Activated naive CD8-positive, alpha-beta T cell treated with anti-CD3 and anti-CD28 coated beads, Interleukin-2, amount 50 U/mL, for 16 hours (primary cell): ENCODE measurements around the gene INPPL1.
A peak's percentile ranks its signal among the peaks of the same experiment; 100 is the strongest.

ENCODE experiments used
- DNase-seq: peaks from one replicate; pipeline ENCODE4 v3.0.0-alpha.2; 2020; ENCODE audit warnings: low read depth, low spot score

The INPPL1 gene

DNA sequence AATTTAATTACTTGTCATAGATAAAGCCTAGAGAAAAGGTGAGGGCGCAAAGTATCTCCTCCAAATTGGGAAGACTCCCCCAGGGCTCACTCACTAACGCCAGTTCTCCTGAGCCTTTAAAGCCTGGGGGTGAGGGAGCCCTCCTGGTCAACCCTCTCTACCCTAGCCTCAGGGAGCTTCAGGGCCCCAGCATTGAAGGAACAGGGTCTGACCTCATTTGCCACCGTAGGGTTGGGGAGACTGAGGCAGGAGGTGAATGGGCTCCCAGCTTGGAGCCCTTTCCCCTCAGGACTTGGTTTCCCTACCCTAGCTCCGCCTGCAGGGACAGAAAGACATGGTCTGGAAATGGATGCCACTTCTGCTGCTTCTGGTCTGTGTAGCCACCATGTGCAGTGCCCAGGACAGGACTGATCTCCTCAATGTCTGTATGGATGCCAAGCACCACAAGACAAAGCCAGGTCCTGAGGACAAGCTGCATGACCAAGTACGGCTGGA is 6.3 kb upstream of the INPPL1 start:
- no peak for DNase-seq

DNA sequence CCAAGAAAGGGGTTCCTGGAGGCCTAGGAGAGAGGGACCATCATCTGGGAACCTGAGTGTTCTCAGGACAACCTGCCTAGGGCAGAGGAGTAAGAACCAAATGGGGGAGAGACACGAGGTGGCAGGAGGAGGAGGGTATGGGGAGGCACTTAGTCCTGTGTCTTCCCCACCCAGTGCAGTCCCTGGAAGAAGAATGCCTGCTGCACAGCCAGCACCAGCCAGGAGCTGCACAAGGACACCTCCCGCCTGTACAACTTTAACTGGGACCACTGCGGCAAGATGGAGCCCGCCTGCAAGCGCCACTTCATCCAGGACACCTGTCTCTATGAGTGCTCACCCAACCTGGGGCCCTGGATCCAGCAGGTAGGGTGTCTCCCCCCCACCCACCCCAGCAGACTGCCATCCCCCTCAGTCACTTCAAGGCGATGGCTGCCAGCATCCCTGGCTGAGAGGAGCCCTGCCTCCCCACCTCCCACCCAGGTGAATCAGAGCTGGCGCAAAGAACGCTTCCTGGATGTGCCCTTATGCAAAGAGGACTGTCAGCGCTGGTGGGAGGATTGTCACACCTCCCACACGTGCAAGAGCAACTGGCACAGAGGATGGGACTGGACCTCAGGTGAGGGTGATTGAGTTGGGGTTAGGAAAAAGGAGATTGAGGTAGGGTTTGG is 3.7 kb upstream of the INPPL1 start:
- DNase-seq: no peak

- no peak for DNase-seq
These were observed 3.0 kb upstream of the INPPL1 start for GRCh38 chr11:72221386-72222075.

- DNase-seq: no peak
These were observed 2.3 kb upstream of the INPPL1 start for GRCh38 chr11:72222106-72222891.

GRCh38 chr11:72222907-72223614 is 1.5 kb upstream of the INPPL1 start:
- DNase-seq: peak; percentile 86

- no peak for DNase-seq
These were observed 678 bp upstream of the INPPL1 start for GRCh38 chr11:72223615-72224563.

- no peak for DNase-seq
These were observed 914 bp downstream of the INPPL1 start for GRCh38 chr11:72225411-72225951.

GRCh38 chr11:72226701-72227100 is 2.1 kb downstream of the INPPL1 start:
- DNase-seq: no peak

DNA sequence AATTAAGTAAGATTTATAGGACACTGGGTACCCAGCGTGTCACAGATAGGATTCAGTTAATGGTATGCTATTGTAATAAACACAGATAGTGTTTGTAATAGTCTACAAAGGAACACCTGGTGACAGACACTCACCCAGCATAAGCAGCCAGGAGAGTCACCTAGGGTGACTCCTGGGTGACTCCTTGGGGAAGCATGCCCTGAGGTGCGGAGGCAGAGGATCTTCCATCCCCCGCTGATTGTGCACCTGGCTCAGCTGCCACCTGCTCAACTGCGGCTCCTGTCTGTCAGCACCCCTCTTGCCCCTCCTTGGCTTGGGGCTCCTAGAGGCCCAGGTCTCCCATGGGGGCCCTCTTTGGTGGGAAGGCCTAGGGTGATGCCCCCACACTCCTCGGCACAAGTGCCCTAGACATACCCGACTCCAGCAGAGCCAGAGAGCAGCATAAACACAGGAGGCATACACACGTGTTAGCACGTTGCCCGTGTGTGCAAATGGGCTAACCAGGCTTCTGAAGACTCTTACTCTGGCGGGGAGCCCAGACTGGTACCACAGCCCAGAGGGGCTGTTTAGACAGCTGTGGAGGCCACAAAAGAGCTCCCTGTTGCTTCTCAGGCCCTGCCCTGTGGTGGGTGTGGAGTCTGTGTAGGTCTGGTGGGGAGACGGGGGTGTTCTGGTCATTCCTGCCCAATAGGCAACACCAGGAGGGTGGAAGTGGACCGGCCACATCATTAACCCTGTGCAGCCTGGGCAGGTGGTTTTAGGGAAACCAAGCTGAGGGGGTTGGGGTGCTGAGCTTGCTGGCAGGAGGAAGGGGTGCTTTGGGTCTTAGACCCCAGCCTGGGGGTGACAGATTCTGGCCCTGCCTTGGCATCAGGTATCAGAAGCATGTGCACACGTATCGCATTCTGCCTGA is 3.0 kb downstream of the INPPL1 start:
- DNase-seq: no peak

GRCh38 chr11:72228229-72228843 is 3.8 kb downstream of the INPPL1 start:
- DNase-seq: no peak

DNA sequence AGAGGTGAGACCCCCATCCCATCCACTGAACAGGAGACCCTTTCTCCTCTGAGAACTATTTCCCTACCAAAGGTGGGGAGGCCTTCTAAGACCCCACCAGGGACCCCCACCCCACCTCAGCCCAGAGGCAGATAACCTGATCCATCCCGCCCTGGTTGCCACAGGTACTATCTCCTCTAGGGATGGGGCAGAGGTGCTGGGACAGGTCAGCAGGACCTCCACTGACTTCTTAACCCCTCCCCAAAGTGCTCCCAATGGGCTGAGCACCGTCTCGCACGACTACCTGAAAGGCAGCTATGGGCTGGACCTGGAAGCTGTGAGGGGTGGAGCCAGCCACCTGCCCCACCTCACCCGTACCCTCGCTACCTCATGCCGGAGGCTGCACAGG is 4.3 kb downstream of the INPPL1 start:
- no peak for DNase-seq

GRCh38 chr11:72229336-72229924 is 4.9 kb downstream of the INPPL1 start:
- no peak for DNase-seq

DNA sequence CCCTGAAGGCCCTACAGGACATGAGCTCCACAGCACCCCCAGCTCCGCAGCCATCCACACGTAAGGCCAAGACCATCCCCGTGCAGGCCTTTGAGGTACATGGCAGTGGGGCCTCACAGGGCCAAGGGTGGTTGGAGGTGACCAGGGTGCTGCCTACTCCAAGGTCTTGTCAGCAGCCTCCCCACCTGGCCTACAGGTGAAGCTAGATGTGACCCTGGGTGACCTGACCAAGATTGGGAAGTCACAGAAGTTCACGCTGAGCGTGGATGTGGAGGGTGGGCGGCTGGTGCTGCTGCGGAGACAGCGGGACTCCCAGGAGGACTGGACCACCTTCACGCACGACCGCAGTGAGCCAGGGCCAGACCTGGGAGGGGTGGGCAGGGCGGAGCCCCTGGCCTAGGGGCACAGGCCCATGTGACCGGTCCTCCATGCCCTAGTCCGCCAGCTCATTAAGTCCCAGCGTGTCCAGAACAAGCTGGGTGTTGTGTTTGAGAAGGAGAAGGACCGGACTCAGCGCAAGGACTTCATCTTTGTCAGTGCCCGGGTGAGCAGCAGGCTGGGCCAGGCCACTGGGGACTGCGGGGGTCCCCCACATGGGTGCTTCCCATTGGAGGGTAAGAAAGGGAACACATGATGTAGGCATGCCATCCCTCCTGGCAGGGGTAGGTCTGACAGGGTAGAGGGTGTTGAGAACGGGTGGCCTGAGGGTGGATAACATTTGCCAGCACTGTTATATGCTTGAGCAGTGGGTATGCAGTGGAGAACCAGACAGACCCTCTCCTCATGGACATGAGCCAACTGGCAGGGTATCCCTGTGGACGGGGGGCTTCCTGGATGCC is 5.6 kb downstream of the INPPL1 start:
- DNase-seq: no peak

GRCh38 chr11:72230764-72231365 is 6.3 kb downstream of the INPPL1 start:
- no peak for DNase-seq

DNA sequence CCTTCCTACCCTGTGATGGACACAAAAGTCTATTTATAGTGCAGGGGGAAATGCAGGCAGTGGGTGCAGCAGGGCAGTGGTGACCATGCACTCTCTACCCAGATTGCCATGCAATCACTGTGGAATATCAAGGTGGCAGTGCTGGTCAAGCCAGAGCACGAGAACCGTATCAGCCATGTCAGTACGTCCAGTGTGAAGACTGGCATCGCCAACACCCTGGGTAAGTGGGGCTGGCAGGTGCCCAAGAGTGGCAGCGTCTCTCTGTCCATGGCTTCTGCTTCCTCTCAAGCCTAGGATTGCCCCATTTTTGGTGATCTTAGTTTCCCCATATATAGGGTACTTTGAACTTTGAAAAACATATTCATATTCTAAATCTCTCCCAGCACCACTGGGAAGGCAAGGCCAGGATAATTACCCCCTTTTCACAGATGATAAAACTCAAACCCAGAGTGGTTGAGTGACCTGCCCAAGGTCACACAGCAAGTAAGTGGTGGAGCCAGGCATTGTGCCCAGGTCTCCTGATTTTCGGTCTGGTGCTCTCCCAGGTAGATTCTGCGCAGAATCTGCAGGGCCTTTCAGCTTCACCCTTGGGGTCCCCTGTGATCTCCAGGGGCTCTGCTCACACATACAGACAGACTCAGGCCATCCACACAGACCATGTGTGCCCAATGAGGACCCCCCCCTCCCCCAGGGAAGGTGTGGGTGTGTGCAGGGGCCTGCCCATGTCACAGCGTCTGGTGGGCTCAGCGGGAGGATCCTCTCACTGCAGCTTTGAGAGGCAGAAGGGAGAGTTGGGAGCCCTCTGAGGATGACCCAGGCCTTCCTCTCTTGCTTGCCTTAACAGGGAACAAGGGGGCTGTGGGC is 7.1 kb downstream of the INPPL1 start:
- DNase-seq: no peak
